HEK293 (cell line): ENCODE data around the gene DRAP1.

Source experiments
- GLIS2 ChIP-seq: fragments of 450-650 bp; formaldehyde crosslinking; IDR thresholded peaks from 2 replicates; pipeline ENCODE4 v1.5.1; 2016; ENCODE audit warnings: missing biosample characterization, missing genetic modification characterization
- HOXA7 ChIP-seq: sonication (generic); formaldehyde crosslinking; IDR thresholded peaks from 2 replicates; pipeline ENCODE4 v1.8.1; 2022; ENCODE audit warnings: missing genetic modification reagents, borderline replicate concordance
- KLF1 ChIP-seq: fragments of 450-650 bp; formaldehyde crosslinking; IDR thresholded peaks from 2 replicates; pipeline ENCODE4 v1.5.1; 2016; ENCODE audit warnings: missing biosample characterization, missing genetic modification characterization
- KLF8 ChIP-seq: fragments of 450-650 bp; formaldehyde crosslinking; IDR thresholded peaks from 2 replicates; pipeline ENCODE4 v1.5.1; 2016; ENCODE audit warnings: missing biosample characterization, missing genetic modification characterization
- PATZ1 ChIP-seq: fragments of 450-650 bp; formaldehyde crosslinking; IDR thresholded peaks from 2 replicates; pipeline ENCODE4 v1.5.1; 2016; ENCODE audit warnings: missing biosample characterization, missing genetic modification characterization
- REST ChIP-seq: fragments of 450-650 bp; formaldehyde crosslinking; IDR thresholded peaks from 2 replicates; pipeline ENCODE4 v1.5.1; 2016; ENCODE audit warnings: missing biosample characterization, missing genetic modification characterization
- SCRT2 ChIP-seq: fragments of 450-650 bp; formaldehyde crosslinking; IDR thresholded peaks from 2 replicates; pipeline ENCODE4 v1.5.1; 2016; ENCODE audit warnings: missing biosample characterization, missing genetic modification characterization
- SETDB1 ChIP-seq: IDR thresholded peaks from one replicate; pipeline ENCODE4 v1.6.1; 2017; ENCODE audit warnings: mild to moderate bottlenecking, low read length, moderate library complexity, mixed read lengths; ENCODE audit not compliant: insufficient read length
- WT1 ChIP-seq: fragments of 450-650 bp; formaldehyde crosslinking; IDR thresholded peaks from 2 replicates; pipeline ENCODE4 v1.5.1; 2016; ENCODE audit warnings: missing biosample characterization, missing genetic modification characterization
- ZBTB17 ChIP-seq: fragments of 450-650 bp; formaldehyde crosslinking; IDR thresholded peaks from 2 replicates; pipeline ENCODE4 v1.5.1; 2016; ENCODE audit warnings: missing biosample characterization, missing genetic modification characterization
- ZBTB21 ChIP-seq: fragments of 450-650 bp; formaldehyde crosslinking; IDR thresholded peaks from 2 replicates; pipeline ENCODE4 v1.5.1; 2017; ENCODE audit warnings: missing biosample characterization, missing genetic modification characterization
- ZBTB8A ChIP-seq: fragments of 450-650 bp; formaldehyde crosslinking; IDR thresholded peaks from 2 replicates; pipeline ENCODE4 v1.5.1; 2016; ENCODE audit warnings: missing biosample characterization, missing genetic modification characterization
- ZFHX2 ChIP-seq: fragments of 450-650 bp; formaldehyde crosslinking; conservative IDR thresholded peaks from 2 replicates; pipeline ENCODE4 v1.5.1; 2016; ENCODE audit warnings: missing biosample characterization, missing genetic modification characterization
- ZNF214 ChIP-seq: fragments of 450-650 bp; formaldehyde crosslinking; IDR thresholded peaks from 2 replicates; pipeline ENCODE4 v1.5.1; 2017; ENCODE audit warnings: missing biosample characterization, mild to moderate bottlenecking, missing genetic modification characterization, borderline replicate concordance
- ZNF341 ChIP-seq: fragments of 450-650 bp; formaldehyde crosslinking; IDR thresholded peaks from 2 replicates; pipeline ENCODE4; 2016; ENCODE audit warnings: low read depth, missing biosample characterization, missing genetic modification characterization
- ZNF366 ChIP-seq: fragments of 450-650 bp; formaldehyde crosslinking; conservative IDR thresholded peaks from 2 replicates; pipeline ENCODE4 v1.5.1; 2016; ENCODE audit warnings: missing biosample characterization, missing genetic modification characterization
- ZNF558 ChIP-seq: fragments of 450-650 bp; formaldehyde crosslinking; IDR thresholded peaks from 2 replicates; pipeline ENCODE4 v1.5.1; 2016; ENCODE audit warnings: missing biosample characterization, missing genetic modification characterization
- ZNF596 ChIP-seq: fragments of 450-650 bp; IDR thresholded peaks from 2 replicates; pipeline ENCODE4 v1.5.0; 2018; ENCODE audit warnings: missing biosample characterization, mild to moderate bottlenecking, missing genetic modification characterization, moderate library complexity
- ZNF600 ChIP-seq: fragments of 450-650 bp; formaldehyde crosslinking; IDR thresholded peaks from 2 replicates; pipeline ENCODE4 v1.5.1; 2016; ENCODE audit warnings: missing biosample characterization, missing genetic modification characterization
- ZNF610 ChIP-seq: fragments of 450-650 bp; formaldehyde crosslinking; IDR thresholded peaks from 2 replicates; pipeline ENCODE4 v1.5.1; 2016; ENCODE audit warnings: missing biosample characterization, missing genetic modification characterization, borderline replicate concordance
- ZNF664 ChIP-seq: fragments of 450-650 bp; formaldehyde crosslinking; IDR thresholded peaks from 2 replicates; pipeline ENCODE4 v1.5.1; 2016; ENCODE audit warnings: missing biosample characterization, missing genetic modification characterization
- ZNF76 ChIP-seq: fragments of 450-650 bp; formaldehyde crosslinking; IDR thresholded peaks from 2 replicates; pipeline ENCODE4; 2016; ENCODE audit warnings: low read depth, missing biosample characterization, missing genetic modification characterization, borderline replicate concordance
- ZNF768 ChIP-seq: fragments of 450-650 bp; formaldehyde crosslinking; IDR thresholded peaks from 2 replicates; pipeline ENCODE4 v1.5.1; 2018; ENCODE audit warnings: missing biosample characterization, mild to moderate bottlenecking, missing genetic modification characterization
- ZNF791 ChIP-seq: fragments of 450-650 bp; formaldehyde crosslinking; IDR thresholded peaks from 2 replicates; pipeline ENCODE4 v1.5.1; 2016; ENCODE audit warnings: missing biosample characterization, missing genetic modification characterization
- ZSCAN23 ChIP-seq: fragments of 450-650 bp; formaldehyde crosslinking; IDR thresholded peaks from 2 replicates; pipeline ENCODE4 v1.5.1; 2016; ENCODE audit warnings: missing biosample characterization, missing genetic modification characterization
- ZSCAN30 ChIP-seq: fragments of 450-650 bp; IDR thresholded peaks from 2 replicates; pipeline ENCODE4 v1.5.1; 2018; ENCODE audit warnings: missing biosample characterization, mild to moderate bottlenecking, missing genetic modification characterization, moderate library complexity
- TF ChIP-seq, protein P1 (sequence below): fragments of 450-650 bp; formaldehyde crosslinking; IDR thresholded peaks from 2 replicates; pipeline ENCODE4 v1.5.1; 2017; ENCODE audit warnings: missing biosample characterization, missing genetic modification characterization
- TF ChIP-seq, protein P2 (sequence below): fragments of 450-650 bp; IDR thresholded peaks from 2 replicates; pipeline ENCODE4 v1.5.1; 2018; ENCODE audit warnings: missing biosample characterization, mild to moderate bottlenecking, missing genetic modification characterization
- TF ChIP-seq, protein P3 (sequence below): fragments of 450-650 bp; formaldehyde crosslinking; IDR thresholded peaks from 2 replicates; pipeline ENCODE4 v1.5.1; 2016; ENCODE audit warnings: missing biosample characterization, missing genetic modification characterization

Gene DRAP1

GRCh38 chr11:65890324-65891218 is 28.7 kb upstream of the DRAP1 start, which contains the start of gene CCDC85B (continued):
- TF ChIP-seq, protein P1, sequence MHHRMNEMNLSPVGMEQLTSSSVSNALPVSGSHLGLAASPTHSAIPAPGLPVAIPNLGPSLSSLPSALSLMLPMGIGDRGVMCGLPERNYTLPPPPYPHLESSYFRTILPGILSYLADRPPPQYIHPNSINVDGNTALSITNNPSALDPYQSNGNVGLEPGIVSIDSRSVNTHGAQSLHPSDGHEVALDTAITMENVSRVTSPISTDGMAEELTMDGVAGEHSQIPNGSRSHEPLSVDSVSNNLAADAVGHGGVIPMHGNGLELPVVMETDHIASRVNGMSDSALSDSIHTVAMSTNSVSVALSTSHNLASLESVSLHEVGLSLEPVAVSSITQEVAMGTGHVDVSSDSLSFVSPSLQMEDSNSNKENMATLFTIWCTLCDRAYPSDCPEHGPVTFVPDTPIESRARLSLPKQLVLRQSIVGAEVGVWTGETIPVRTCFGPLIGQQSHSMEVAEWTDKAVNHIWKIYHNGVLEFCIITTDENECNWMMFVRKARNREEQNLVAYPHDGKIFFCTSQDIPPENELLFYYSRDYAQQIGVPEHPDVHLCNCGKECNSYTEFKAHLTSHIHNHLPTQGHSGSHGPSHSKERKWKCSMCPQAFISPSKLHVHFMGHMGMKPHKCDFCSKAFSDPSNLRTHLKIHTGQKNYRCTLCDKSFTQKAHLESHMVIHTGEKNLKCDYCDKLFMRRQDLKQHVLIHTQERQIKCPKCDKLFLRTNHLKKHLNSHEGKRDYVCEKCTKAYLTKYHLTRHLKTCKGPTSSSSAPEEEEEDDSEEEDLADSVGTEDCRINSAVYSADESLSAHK (tag by site-specific recombination) = no peak
- TF ChIP-seq ZNF214 (no peak), ZNF768 (tag by site-specific recombination) (no peak), ZNF366 (tag by site-specific recombination) (no peak), ZNF600 (tag by site-specific recombination) (0 out of 2 replicates have a peak, but pooled peaks have one; percentile 9), ZBTB17 (tag by site-specific recombination) (peak; percentile 85), ZNF558 (tag by site-specific recombination) (no peak), ZBTB8A (peak; percentile 55), SETDB1 (no peak), ZBTB21 (tag by site-specific recombination) (no peak), REST (tag by site-specific recombination) (0 out of 2 replicates have a peak, but pooled peaks have one; percentile 7), PATZ1 (peak; percentile 58; the same call in 1 of the 2 replicates), HOXA7 (no peak), ZNF596 (no peak), ZNF341 (tag by site-specific recombination) (peak; percentile 69), SCRT2 (tag by site-specific recombination) (no peak), ZNF76 (tag by site-specific recombination) (peak; percentile 36; the same call in 1 of the 2 replicates), ZNF610 (tag by site-specific recombination) (no peak), ZSCAN30 (tag by site-specific recombination) (peak; percentile 54; the same call in 1 of the 2 replicates), ZFHX2 (tag by site-specific recombination) (peak; percentile 51), ZNF664 (tag by site-specific recombination) (no peak), ZNF791 (tag by site-specific recombination) (no peak), KLF8 (tag by site-specific recombination) (peak; percentile 40; the same call in 1 of the 2 replicates), KLF1 (tag by site-specific recombination) (0 out of 2 replicates have a peak, but pooled peaks have one; percentile 11), WT1 (tag by site-specific recombination) (no peak), ZSCAN23 (no peak), GLIS2 (peak; percentile 64; the same call in 1 of the 2 replicates)
- TF ChIP-seq, protein P2, sequence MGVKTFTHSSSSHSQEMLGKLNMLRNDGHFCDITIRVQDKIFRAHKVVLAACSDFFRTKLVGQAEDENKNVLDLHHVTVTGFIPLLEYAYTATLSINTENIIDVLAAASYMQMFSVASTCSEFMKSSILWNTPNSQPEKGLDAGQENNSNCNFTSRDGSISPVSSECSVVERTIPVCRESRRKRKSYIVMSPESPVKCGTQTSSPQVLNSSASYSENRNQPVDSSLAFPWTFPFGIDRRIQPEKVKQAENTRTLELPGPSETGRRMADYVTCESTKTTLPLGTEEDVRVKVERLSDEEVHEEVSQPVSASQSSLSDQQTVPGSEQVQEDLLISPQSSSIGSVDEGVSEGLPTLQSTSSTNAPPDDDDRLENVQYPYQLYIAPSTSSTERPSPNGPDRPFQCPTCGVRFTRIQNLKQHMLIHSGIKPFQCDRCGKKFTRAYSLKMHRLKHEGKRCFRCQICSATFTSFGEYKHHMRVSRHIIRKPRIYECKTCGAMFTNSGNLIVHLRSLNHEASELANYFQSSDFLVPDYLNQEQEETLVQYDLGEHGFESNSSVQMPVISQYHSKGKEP = peak; percentile 46; the same call in 1 of the 2 replicates
- TF ChIP-seq, protein P3, sequence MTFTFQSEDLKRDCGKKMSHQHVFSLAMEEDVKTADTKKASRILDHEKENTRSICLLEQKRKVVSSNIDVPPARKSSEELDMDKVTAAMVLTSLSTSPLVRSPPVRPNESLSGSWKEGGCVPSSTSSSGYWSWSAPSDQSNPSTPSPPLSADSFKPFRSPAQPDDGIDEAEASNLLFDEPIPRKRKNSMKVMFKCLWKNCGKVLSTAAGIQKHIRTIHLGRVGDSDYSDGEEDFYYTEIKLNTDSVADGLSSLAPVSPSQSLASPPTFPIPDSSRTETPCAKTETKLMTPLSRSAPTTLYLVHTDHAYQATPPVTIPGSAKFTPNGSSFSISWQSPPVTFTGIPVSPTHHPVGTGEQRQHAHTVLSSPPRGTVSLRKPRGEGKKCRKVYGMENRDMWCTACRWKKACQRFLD (tag by site-specific recombination) = no peak
